Measurements from ENCODE around the gene ZSCAN1.

Gene ZSCAN1

GRCh38 chr19:58033741-58034476 is at the start of gene ZSCAN1:
Gene ZSCAN1 (plus strand): TSS chr19:58034025. CDS start chr19:58037837, 3,812 bp downstream.
- TF ChIP-seq, protein P1, sequence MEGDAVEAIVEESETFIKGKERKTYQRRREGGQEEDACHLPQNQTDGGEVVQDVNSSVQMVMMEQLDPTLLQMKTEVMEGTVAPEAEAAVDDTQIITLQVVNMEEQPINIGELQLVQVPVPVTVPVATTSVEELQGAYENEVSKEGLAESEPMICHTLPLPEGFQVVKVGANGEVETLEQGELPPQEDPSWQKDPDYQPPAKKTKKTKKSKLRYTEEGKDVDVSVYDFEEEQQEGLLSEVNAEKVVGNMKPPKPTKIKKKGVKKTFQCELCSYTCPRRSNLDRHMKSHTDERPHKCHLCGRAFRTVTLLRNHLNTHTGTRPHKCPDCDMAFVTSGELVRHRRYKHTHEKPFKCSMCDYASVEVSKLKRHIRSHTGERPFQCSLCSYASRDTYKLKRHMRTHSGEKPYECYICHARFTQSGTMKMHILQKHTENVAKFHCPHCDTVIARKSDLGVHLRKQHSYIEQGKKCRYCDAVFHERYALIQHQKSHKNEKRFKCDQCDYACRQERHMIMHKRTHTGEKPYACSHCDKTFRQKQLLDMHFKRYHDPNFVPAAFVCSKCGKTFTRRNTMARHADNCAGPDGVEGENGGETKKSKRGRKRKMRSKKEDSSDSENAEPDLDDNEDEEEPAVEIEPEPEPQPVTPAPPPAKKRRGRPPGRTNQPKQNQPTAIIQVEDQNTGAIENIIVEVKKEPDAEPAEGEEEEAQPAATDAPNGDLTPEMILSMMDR (IDR thresholded peaks at IDR 0.05; ENCODE audit: insufficient read depth, low read length, missing control alignments): no peak
- peak within 1 kb of the TSS; percentile 45 for H3K4me3 ChIP-seq (ENCODE audit: low read depth, low read length)
- CTCF ChIA-PET: no interaction called here
- POLR2A ChIA-PET: no interaction called here
- peak; percentile 3 for DNase-seq (ENCODE audit: low read depth, low spot score)

DNA sequence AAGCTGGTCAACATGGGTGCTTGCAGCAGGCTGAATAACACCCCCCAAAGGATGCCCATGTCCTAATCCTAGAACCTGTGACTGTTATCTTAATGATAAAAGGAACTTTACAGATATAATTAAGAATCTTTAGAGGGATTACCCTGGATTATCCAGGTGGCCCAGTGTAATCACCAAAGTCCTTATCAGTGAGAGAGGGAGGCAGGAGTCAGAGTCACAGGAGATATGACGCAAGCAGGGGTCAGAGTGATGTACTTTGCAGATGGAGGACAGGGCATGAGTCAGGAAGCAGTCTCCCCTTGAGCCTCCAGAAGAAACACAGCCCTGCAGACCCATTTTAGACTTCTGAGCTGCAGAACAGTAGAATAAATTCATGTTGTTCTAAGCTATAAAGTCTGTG is 41.0 kb upstream of the ZSCAN1 start:
- TF ChIP-seq, protein P1 (IDR thresholded peaks at IDR 0.05; ENCODE audit: insufficient read depth, low read length, missing control alignments): no peak
- CTCF ChIA-PET: interaction anchor here (2.5 kb wide), 1 partner anchor 10 kb away, joined by 9 read pairs; the partner anchor contains the start of gene ZNF606
- no peak overlapping the region for H3K4me3 ChIP-seq (ENCODE audit: low read depth, low read length)
- POLR2A ChIA-PET: no interaction called here
- no peak for DNase-seq (ENCODE audit: low read depth, low spot score)

DNA sequence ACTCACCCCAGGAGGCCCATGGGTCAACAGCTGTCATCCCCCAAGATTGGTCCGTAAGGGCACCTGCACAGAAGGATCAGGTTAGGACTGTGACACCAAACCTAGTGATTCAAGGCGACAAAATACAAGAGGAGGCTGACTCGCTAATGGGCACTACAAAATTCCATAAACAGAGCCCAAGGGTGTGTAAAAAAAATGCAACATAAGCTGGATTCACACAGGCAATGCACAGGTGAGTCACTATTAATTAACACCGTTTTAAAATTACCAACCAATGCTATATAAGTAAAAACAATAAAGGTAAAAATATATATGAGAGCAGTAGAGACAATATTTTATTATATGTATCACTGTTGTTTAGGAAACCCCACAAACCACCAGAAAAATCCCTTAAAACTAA is 33.1 kb upstream of the ZSCAN1 start:
- DNase-seq (ENCODE audit: low read depth, low spot score): no peak
- TF ChIP-seq, protein P1 (IDR thresholded peaks at IDR 0.05; ENCODE audit: insufficient read depth, low read length, missing control alignments): no peak
- ChIA-PET CTCF (interaction anchor here (2.0 kb wide), 1 partner anchor 14 kb away, joined by 5 read pairs; no protein-coding TSS in a partner anchor), POLR2A (no interaction called here)
- no peak overlapping the region for H3K4me3 ChIP-seq (ENCODE audit: low read depth, low read length)

DNA sequence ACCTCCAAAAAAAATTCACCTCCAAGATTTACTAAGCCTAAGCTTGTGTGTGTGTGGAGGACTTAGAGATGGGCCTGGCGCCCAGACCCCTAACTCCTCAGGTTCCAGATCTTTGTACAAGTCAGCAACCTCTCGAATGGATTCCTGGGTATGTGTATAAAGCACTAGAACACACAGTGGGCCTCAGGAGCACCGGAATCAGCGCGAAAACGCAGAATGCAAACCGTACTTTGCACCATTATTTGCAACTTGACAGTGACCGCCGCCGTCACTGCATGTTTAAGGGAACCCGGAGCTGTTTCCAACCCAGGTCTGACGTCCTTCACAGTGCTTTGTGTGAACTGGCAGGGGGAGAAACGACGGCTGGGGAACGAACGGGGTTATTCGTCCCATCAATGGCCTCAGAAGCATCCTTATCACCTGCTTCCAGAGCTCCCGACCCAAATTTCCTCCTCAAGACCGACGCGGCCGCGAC is 31.9 kb upstream of the ZSCAN1 start:
- TF ChIP-seq, protein P1 (IDR thresholded peaks at IDR 0.05; ENCODE audit: insufficient read depth, low read length, missing control alignments): no peak
- ChIA-PET POLR2A (no interaction called here), CTCF (interaction anchor here (2.0 to 2.1 kb wide), 2 partner anchors 8 to 15 kb away, joined by 5 to 9 read pairs; no protein-coding TSS in a partner anchor)
- DNase-seq (ENCODE audit: low read depth, low spot score): no peak
- peak overlapping the region; percentile 92 for H3K4me3 ChIP-seq (ENCODE audit: low read depth, low read length)

GRCh38 chr19:58002384-58003173 is 31.2 kb upstream of the ZSCAN1 start, which contains the start of gene ZNF606:
Gene ZNF606 (minus strand): TSS chr19:58002820. CDS start chr19:58001319, 1,501 bp downstream.
- peak within 1 kb of the TSS; percentile 92 for H3K4me3 ChIP-seq (ENCODE audit: low read depth, low read length)
- DNase-seq (ENCODE audit: low read depth, low spot score): peak; percentile 34
- ChIA-PET POLR2A (interaction anchor here (0.6 to 0.7 kb wide), 3 partner anchors 31 to 67 kb away, joined by 3 read pairs; partner anchors contain the start of gene ZNF418), CTCF (interaction anchor here (1.2 to 2.1 kb wide), 3 partner anchors 9 to 16 kb away, joined by 3 to 9 read pairs (median 5); no protein-coding TSS in a partner anchor)
- TF ChIP-seq, protein P1 (IDR thresholded peaks at IDR 0.05; ENCODE audit: insufficient read depth, low read length, missing control alignments): no peak
